Esophagus squamous epithelium (tissue), 5 donors: ENCODE measurements around the gene CASKIN1. TPM values are rescaled to one million over a fixed set of nuclear protein-coding genes. Genes with fewer than 3 reads are reported as not detected.

Source experiments
- DNase-seq: peaks from one replicate; lab custom pipeline; 2025; lab: John Stamatoyannopoulos, UW
- H3K27ac ChIP-seq, 4 donors: fragments of 200-600 bp; sonication (generic); one replicate each; pipeline ENCODE4 v1.5.1; 2016 to 2019; ENCODE audit warnings: mild to moderate bottlenecking in 1 of 4
- H3K27me3 ChIP-seq, 4 donors: fragments of 200-600 bp; sonication (generic); 1 replicate in 3 of 4; 2 replicates in 1 of 4; pipeline versions ENCODE4 v1.5.1 to v1.6.0; 2017 to 2021; ENCODE audit warnings: antibody characterized with exemption in 1 of 4
- H3K36me3 ChIP-seq, 3 donors: fragments of 200-600 bp; sonication (generic); one replicate each; pipeline ENCODE4 v1.5.1; 2016 to 2019
- H3K4me1 ChIP-seq, 3 donors: fragments of 200-600 bp; sonication (generic); one replicate each; pipeline ENCODE4 v1.5.1; 2017 to 2019
- H3K4me3 ChIP-seq, 4 donors: fragments of 200-600 bp; sonication (generic); 1 replicate in 3 of 4; 2 replicates in 1 of 4; pipeline ENCODE4 v1.5.1; 2016 to 2019; ENCODE audit warnings: mild to moderate bottlenecking in 2 of 4, moderate library complexity in 1 of 4
- H3K9me3 ChIP-seq, 3 donors: fragments of 200-600 bp; sonication (generic); one replicate each; pipeline ENCODE4 v1.5.1; 2016 to 2019
- POLR2A ChIP-seq, 4 donors: fragments of 450-650 bp; IDR thresholded peaks; one replicate each; pipeline ENCODE4 v1.6.1; 2017; ENCODE audit warnings: antibody characterized with exemption in 4 of 4, mild to moderate bottlenecking in 4 of 4, moderate library complexity in 3 of 4
- WGBS, 2 donors: methylation state at CpG; one replicate each; pipeline ENCODE4 v1.1.5; 2018; 5-methylcytosine and 5-hydroxymethylcytosine counted together
- intact Hi-C: fragments of 100-400 bp; cut with DNase I; formaldehyde crosslinking; loops from one replicate; pipeline ENCODE4 v1.15.0; 2022
- total RNA-seq, 4 donors: library from RNA; depleted of rRNA; stranded (reverse); fragments of >200 nt; gene quantifications; one replicate each; pipeline ENCODE4 v1.1.0, GENCODE V29; 2016
- TF ChIP-seq, protein P1 (sequence below), 6 experiments: fragments of 450-650 bp in 4 of 6; fragments of 200-600 bp in 2 of 6; sonication (generic) in 2 of 6; IDR thresholded peaks; one replicate each; pipeline ENCODE4 v1.5.1; 2016 to 2019; ENCODE audit warnings: antibody characterized with exemption in 6 of 6, mild to moderate bottlenecking in 4 of 6, moderate library complexity in 4 of 6
- donor health status: DM: yes; HTN: yes; CAD: no.

CASKIN1 gene
- total RNA-seq, 4 donors from 2014 or later, result 0.04 to 0.38 TPM; not detected in 2

DNA sequence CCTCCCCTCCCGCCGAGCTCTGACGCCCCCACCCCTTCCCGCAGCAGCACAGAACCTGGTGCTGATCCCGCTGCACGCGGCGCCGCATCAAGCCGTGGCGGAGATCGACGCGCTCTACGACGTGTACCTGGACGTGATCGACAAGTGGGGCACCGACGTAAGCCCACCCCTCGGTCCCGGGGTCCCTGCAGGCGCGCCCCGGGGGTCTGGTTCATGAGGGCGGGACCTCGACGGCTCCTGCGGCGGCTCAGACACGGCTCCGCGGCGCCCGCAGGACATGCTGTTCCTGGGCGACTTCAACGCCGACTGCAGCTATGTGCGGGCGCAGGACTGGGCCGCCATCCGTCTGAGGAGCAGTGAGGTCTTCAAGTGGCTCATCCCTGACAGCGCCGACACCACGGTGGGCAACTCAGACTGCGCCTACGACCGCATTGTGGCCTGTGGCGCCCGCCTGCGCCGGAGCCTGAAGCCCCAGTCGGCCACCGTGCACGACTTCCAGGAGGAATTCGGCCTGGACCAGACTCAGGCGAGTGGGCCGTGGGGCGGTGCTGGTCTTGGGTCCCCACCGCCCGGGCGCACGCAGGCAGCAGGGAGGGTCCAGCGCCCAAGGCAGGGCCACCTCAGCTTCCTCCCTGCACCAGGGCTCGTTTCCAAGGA lies 41.2 kb upstream of the CASKIN1 start:
- Histone ChIP-seq H3K9me3 (no peaks in the 10 kb centered on the region), H3K36me3 (peaks cover 28 to 67% (median 28%) of the 10 kb centered on the region in 3 donors), H3K4me1 (peaks cover 17 to 37% (median 22%) of the 10 kb centered on the region in 3 donors), H3K27ac (no peak overlapping the region), H3K27me3 (peaks cover 7 to 48% (median 13%) of the 10 kb centered on the region in 4 donors), H3K4me3 (peak overlapping the region in 2 of 4 donors; percentile 29 to 49)
- WGBS, 2 donors, result 11 to 50% methylated on average over 2 to 19 of the region's 65 CpGs
- TF ChIP-seq, protein P1, sequence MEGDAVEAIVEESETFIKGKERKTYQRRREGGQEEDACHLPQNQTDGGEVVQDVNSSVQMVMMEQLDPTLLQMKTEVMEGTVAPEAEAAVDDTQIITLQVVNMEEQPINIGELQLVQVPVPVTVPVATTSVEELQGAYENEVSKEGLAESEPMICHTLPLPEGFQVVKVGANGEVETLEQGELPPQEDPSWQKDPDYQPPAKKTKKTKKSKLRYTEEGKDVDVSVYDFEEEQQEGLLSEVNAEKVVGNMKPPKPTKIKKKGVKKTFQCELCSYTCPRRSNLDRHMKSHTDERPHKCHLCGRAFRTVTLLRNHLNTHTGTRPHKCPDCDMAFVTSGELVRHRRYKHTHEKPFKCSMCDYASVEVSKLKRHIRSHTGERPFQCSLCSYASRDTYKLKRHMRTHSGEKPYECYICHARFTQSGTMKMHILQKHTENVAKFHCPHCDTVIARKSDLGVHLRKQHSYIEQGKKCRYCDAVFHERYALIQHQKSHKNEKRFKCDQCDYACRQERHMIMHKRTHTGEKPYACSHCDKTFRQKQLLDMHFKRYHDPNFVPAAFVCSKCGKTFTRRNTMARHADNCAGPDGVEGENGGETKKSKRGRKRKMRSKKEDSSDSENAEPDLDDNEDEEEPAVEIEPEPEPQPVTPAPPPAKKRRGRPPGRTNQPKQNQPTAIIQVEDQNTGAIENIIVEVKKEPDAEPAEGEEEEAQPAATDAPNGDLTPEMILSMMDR (IDR thresholded peaks at IDR 0.05), result no peak
- no peak for TF ChIP-seq POLR2A (IDR thresholded peaks at IDR 0.05)
- no peak for DNase-seq
- intact Hi-C loops, result no loop called here

DNA sequence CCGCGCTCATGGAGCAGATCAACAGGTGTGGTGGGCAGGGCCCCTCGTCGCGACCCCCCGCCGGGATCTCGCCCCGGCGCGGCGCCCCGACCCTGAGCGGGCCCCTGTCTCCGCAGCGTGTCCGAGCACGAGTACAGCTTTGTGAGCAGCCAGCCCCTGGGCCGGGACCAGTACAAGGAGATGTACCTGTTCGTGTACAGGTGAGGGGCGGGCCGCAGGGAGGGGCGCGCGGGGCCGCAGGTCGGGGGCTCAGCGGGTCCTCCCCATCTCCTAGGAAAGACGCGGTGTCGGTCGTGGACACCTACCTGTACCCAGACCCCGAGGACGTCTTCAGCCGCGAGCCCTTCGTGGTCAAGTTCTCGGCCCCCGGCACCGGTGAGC lies 40.7 kb upstream of the CASKIN1 start:
- intact Hi-C loops, result no loop called here
- WGBS, 2 donors, result 0 to 3% methylated on average over 5 to 12 of the region's 40 CpGs
- H3K4me3 ChIP-seq, result peak overlapping the region in 2 of 4 donors; percentile 29 to 49
- H3K27me3 ChIP-seq, result peaks cover 7 to 48% (median 13%) of the 10 kb centered on the region in 4 donors
- TF ChIP-seq, protein P1 (IDR thresholded peaks at IDR 0.05), result no peak
- TF ChIP-seq POLR2A (IDR thresholded peaks at IDR 0.05), result no peak
- peaks cover 33 to 67% (median 34%) of the 10 kb centered on the region in 3 donors for H3K36me3 ChIP-seq
- no peak overlapping the region for H3K27ac ChIP-seq
- no peak for DNase-seq
- peaks cover 17 to 37% (median 22%) of the 10 kb centered on the region in 3 donors for H3K4me1 ChIP-seq
- H3K9me3 ChIP-seq, result no peaks in the 10 kb centered on the region

DNA sequence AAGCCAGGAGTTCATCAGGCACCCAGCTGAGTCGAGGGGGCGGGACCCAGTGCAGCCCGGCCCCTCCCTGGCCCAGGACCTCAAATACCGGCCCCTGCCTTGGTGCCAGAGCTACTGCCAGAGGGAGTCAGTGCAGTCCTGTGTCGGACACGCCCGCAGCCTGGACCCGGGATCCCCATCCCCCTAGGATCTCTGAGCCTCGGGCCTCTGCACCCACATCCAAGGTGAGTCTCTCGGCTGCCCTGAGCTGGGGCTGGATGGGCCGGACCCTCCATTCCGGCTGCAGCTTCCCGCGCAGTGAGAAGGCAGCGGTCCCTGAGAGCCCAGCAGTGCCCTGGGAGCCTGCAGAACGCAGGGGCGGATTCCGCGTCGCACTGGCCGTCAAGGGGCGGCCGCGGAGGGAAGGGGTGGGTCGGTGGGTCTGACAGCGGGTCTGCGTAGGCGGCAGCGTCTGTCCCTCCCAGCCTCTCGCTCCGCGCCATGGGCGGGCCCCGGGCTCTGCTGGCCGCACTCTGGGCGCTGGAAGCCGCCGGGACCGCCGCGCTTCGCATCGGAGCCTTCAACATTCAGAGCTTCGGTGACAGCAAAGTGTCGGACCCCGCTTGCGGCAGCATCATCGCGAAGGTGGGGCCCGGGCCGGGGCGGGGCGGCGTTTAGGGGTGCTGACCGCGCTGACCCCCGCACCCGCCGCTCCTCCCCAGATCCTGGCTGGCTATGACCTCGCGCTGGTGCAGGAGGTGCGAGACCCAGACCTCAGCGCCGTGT lies 40.1 kb upstream of the CASKIN1 start, which contains the start of gene DNASE1L2:
DNASE1L2 (plus strand) TSS at position 108 of the 765 bp plus-strand sequence; CDS start at position 481, 373 bp downstream.
- Histone ChIP-seq H3K4me3 (peak within 1 kb of the TSS in 2 of 4 donors; percentile 29 to 49), H3K27me3 (peaks cover 7 to 48% (median 13%) of the 10 kb centered on the region in 4 donors), H3K4me1 (peaks cover 20 to 42% (median 22%) of the 10 kb centered on the region in 3 donors), H3K9me3 (no peaks in the 10 kb centered on the region), H3K36me3 (peaks cover 39 to 67% (median 40%) of the 10 kb centered on the region in 3 donors), H3K27ac (no peak within 1 kb of the TSS)
- no peak for DNase-seq
- TF ChIP-seq, protein P1 (IDR thresholded peaks at IDR 0.05), result no peak
- TF ChIP-seq POLR2A (IDR thresholded peaks at IDR 0.05), result no peak
- intact Hi-C loops, result no loop called here
- WGBS, 2 donors, result 7 to 9% methylated on average over 8 of the region's 64 CpGs

DNA sequence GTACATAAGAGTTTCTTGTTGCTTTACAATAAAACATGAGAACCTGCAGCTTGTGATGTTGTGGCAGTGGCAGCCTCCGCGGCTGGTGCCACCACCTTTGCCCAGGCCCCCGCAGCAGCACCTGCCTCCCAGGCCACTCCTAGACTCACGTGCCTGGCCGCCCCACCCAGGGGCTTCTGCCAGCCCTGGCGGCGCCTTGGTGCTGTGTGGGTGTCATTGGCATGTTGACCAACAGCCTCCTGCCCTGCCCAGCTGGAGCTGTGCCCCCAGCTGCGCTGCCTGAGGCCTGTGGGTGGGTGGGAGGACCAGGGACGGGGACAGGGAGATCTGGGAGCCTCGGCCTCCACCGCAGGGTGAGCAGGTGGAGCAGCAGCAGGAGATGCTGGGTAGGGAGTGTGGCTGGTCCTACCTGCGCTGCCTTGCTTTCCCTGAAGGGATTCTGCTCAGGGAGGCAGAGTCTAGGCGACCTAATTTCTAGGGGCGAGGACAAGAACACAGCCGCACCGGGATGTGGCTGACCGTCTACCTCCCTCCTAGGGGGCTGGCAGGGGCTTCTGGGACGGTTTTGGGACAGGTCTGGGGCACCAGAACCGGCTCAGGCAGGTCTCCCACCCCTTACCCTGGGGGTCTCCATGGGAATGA lies 39.4 kb upstream of the CASKIN1 start:
- Histone ChIP-seq H3K4me1 (peaks cover 22 to 49% (median 27%) of the 10 kb centered on the region in 3 donors), H3K27ac (no peak overlapping the region), H3K4me3 (peak overlapping the region in 1 of 4 donors; percentile 29), H3K36me3 (peaks cover 40 to 69% (median 43%) of the 10 kb centered on the region in 3 donors), H3K27me3 (peaks cover 7 to 48% (median 13%) of the 10 kb centered on the region in 4 donors), H3K9me3 (no peaks in the 10 kb centered on the region)
- intact Hi-C loops, result no loop called here
- DNase-seq, result no peak
- 80% methylated on average over 4 of the region's 19 CpGs; no CpG with 5 or more reads in 1 of the 2 donors for WGBS, 2 donors
- TF ChIP-seq, protein P1 (IDR thresholded peaks at IDR 0.05), result no peak
- no peak for TF ChIP-seq POLR2A (IDR thresholded peaks at IDR 0.05)
